H1 (cell line): ENCODE data around the gene LAPTM4A. TPM values are rescaled to one million over a fixed set of nuclear protein-coding genes. Genes with fewer than 3 reads are reported as not detected.

Experiments
- BRCA1 ChIP-seq: IDR thresholded peaks from 2 replicates; pipeline ENCODE4 v1.6.1; 2012; ENCODE audit warnings: low read depth, low read length, improper control_type of control experiment
- RNF2 ChIP-seq: fragments of 200-900, 300-1000 bp; sonication (generic); IDR thresholded peaks from 2 replicates; pipeline ENCODE4 v1.7.1; 2016; ENCODE audit warnings: borderline replicate concordance, low read depth, mild to moderate bottlenecking, antibody characterized with exemption, low read length; ENCODE audit not compliant: poor library complexity, severe bottlenecking; ENCODE audit errors: missing control alignments
- polyA plus RNA-seq, 7 experiments: library from polyadenylated mRNA; depleted of rRNA in 3 of 7; stranded (reverse) in 5 of 7; unstranded in 2 of 7; fragments of >200 nt in 5 of 7; fragments of 200-250 nt in 2 of 7; gene quantifications; 1 replicate in 5 of 7; 2 replicates in 1 of 7; 4 replicates in 1 of 7; pipeline versions ENCODE4 v1.2.1 to v1.2.3, GENCODE V29; 2011 to 2013; ENCODE audit warnings: missing spikeins in 2 of 7, mixed read lengths in 2 of 7
- total RNA-seq: library from RNA; stranded (reverse); fragmentation: NEBNext Ultra II Directional; extraction: Animal tissue kit (Norgen Biotek cat#: 25700); gene quantifications from 2 replicates; pipeline ENCODE4 v1.2.1, GENCODE V29; 2021

The LAPTM4A gene
- total and polyA plus RNA-seq, 2 of the 8 experiments (the other 6 are each of a cell fraction or from before 2014, with no cell fraction given): 193 to 419 TPM

GRCh38 chr2:19989667-19990415, 61.6 kb downstream of the LAPTM4A start, which contains the start of gene WDR35 (continued):
- TF ChIP-seq RNF2: no peak
- no peak for TF ChIP-seq BRCA1
- TF ChIP-seq, all 59 proteins: peak for 22
